K562 (cell line): ENCODE data around the gene SETX. TPM values are rescaled to one million over a fixed set of nuclear protein-coding genes. Genes with fewer than 3 reads are reported as not detected.

Experiments used
- ATAC-seq: fragments of 200-7000 bp; cut with Tn5 transposase; 3 replicates; pipeline ENCODE4 v1.9.1; 2020; ENCODE audit warnings: moderate library complexity
- BruUV-seq: library from RNA; stranded (reverse); fragments of 400-500 nt; replicated peaks from 2 replicates; lab custom pipeline; 2021; lab: Mats Ljungman, UMichigan
- CTCF ChIA-PET: fragments of 300-600 bp; formaldehyde crosslinking; extraction: SDS; loops from one replicate; lab custom pipeline; 2021; ENCODE audit warnings: low intra/inter-chr PET ratio; lab: Yijun Ruan, JAX
- POLR2A ChIA-PET: fragments of 300-600, 350-650 bp; sonication (Branson Sonifier 250); formaldehyde crosslinking; extraction: SDS; loops from one replicate; lab custom pipeline; 2021; ENCODE audit warnings: antibody characterized with exemption, inconsistent platforms; lab: Yijun Ruan, JAX
- DNase-seq, 4 experiments: peaks; one replicate each; pipeline versions ENCODE4 v3.0.0 to v3.0.0-alpha.2; 2011 to 2018; ENCODE audit warnings: low spot score in 3 of 4, mixed read lengths in 3 of 4; ENCODE audit errors: extremely low read depth in 1 of 4
- FAIRE-seq: peaks from 2 replicates; lab custom pipeline; 2011; peaks lifted over from hg19 to GRCh38; lab: Jason Lieb, UNC
- H2AFZ ChIP-seq: 2 replicates; pipeline ENCODE4 v1.6.0; 2011; ENCODE audit warnings: low read depth, low read length, control low read depth, inconsistent platforms
- H3K27ac ChIP-seq: fragments of 200-600 bp; 3 replicates; pipeline ENCODE4 v1.8.0; 2011; ENCODE audit warnings: low read depth, mild to moderate bottlenecking, control low read depth, inconsistent platforms, low read length, moderate library complexity, mixed read lengths; ENCODE audit errors: extremely low read depth
- H3K27me3 ChIP-seq, 2 experiments: fragments of 300-600 bp in 1 of 2; 2 replicates in 1 of 2; 3 replicates in 1 of 2; pipeline versions ENCODE4 v1.6.0 to v1.8.0; 2011; ENCODE audit warnings: inconsistent platforms in 2 of 2, low read length in 2 of 2, mild to moderate bottlenecking in 1 of 2, mixed read lengths in 1 of 2, moderate library complexity in 1 of 2; ENCODE audit not compliant: control insufficient read depth in 2 of 2, insufficient read depth in 2 of 2
- H3K36me3 ChIP-seq: fragments of 300-600 bp; 3 replicates; pipeline ENCODE4 v1.8.0; 2011; ENCODE audit warnings: mild to moderate bottlenecking, low read length, inconsistent platforms; ENCODE audit not compliant: control insufficient read depth, insufficient read depth
- H3K4me1 ChIP-seq, 2 experiments: fragments of 200-600 bp in 1 of 2; replicated peaks in 1 of 2; 2 replicates in 1 of 2; 3 replicates in 1 of 2; pipeline versions ENCODE4 v1.5.1 to v1.8.0; 2011; ENCODE audit warnings: inconsistent platforms in 2 of 2, low read length in 2 of 2, mild to moderate bottlenecking in 1 of 2, mixed read lengths in 1 of 2, moderate library complexity in 1 of 2; ENCODE audit not compliant: control insufficient read depth in 2 of 2, insufficient read depth in 2 of 2
- H3K4me2 ChIP-seq: 2 replicates; pipeline ENCODE4 v1.6.1; 2011; ENCODE audit warnings: low read length, control low read depth, inconsistent platforms, mixed read lengths; ENCODE audit not compliant: insufficient read depth
- H3K4me3 ChIP-seq: fragments of 200-600 bp; sonication (generic), shearing (Covaris generic); 2 replicates; pipeline ENCODE4 v1.5.1; 2016; ENCODE audit warnings: control low read depth, inconsistent platforms
- H3K79me2 ChIP-seq: fragments of 200-600 bp; 3 replicates; pipeline ENCODE4 v1.8.0; 2011; ENCODE audit warnings: low read length, inconsistent platforms; ENCODE audit not compliant: control insufficient read depth, insufficient read depth
- H3K9ac ChIP-seq, 2 experiments: 2 replicates each; pipeline versions ENCODE4 v1.6.0 to v1.6.1; 2011; ENCODE audit warnings: low read depth in 2 of 2, low read length in 2 of 2, control low read depth in 1 of 2, inconsistent platforms in 1 of 2, mild to moderate bottlenecking in 1 of 2, mixed read lengths in 1 of 2; ENCODE audit not compliant: insufficient read depth in 1 of 2
- H3K9me1 ChIP-seq: one replicate; pipeline ENCODE4 v1.6.0; 2011; ENCODE audit warnings: inconsistent platforms, mild to moderate bottlenecking, low read length, moderate library complexity; ENCODE audit not compliant: control insufficient read depth, insufficient read depth
- H3K9me3 ChIP-seq: replicated peaks from 2 replicates; pipeline ENCODE4 v1.5.1; 2011; ENCODE audit warnings: low read depth, low read length, inconsistent platforms; ENCODE audit not compliant: control insufficient read depth, insufficient read depth
- H4K20me1 ChIP-seq: replicated peaks from 2 replicates; pipeline ENCODE4 v1.6.1; 2011; ENCODE audit warnings: low read length, inconsistent platforms, mixed read lengths; ENCODE audit not compliant: control insufficient read depth, insufficient read depth
- ATF3 ChIP-seq, 2 experiments: fragments of 450-650 bp in 1 of 2; sonication (generic) in 1 of 2; formaldehyde crosslinking in 1 of 2; IDR thresholded peaks in 1 of 2; conservative IDR thresholded peaks in 1 of 2; 2 replicates each; pipeline versions ENCODE4 v1.6.1 to v1.8.1; 2016 to 2023; ENCODE audit warnings: mild to moderate bottlenecking in 2 of 2, moderate library complexity in 2 of 2, inconsistent platforms in 1 of 2, missing genetic modification reagents in 1 of 2
- CEBPB ChIP-seq: fragments of 450-650 bp; IDR thresholded peaks from 2 replicates; pipeline ENCODE4 v1.6.1; 2016; ENCODE audit warnings: missing genetic modification characterization, missing compliant biosample characterization
- CEBPG ChIP-seq, 3 experiments: fragments of 200-800 bp in 1 of 3; sonication (Bioruptor generic) in 1 of 3; sonication (generic) in 1 of 3; formaldehyde crosslinking in 1 of 3; IDR thresholded peaks in 2 of 3; conservative IDR thresholded peaks in 1 of 3; 2 replicates each; pipeline versions ENCODE4 v1.6.1 to v1.8.0; 2016 to 2022; ENCODE audit warnings: missing compliant biosample characterization in 2 of 3, missing genetic modification characterization in 2 of 3, mild to moderate bottlenecking in 1 of 3, missing genetic modification reagents in 1 of 3
- DDX20 ChIP-seq: fragments of 450-650 bp; IDR thresholded peaks from 2 replicates; pipeline ENCODE4 v1.6.1; 2016; ENCODE audit warnings: missing genetic modification characterization, low read depth, mild to moderate bottlenecking, missing compliant biosample characterization, moderate library complexity
- EGR1 ChIP-seq: fragments of 450-650 bp; conservative IDR thresholded peaks from 2 replicates; pipeline ENCODE4 v1.6.1; 2017; ENCODE audit warnings: mild to moderate bottlenecking
- KHSRP ChIP-seq: fragments of 450-650 bp; IDR thresholded peaks from 2 replicates; pipeline ENCODE4 v1.6.1; 2017
- MAFK ChIP-seq: IDR thresholded peaks from 2 replicates; pipeline ENCODE4 v1.6.1; 2011; ENCODE audit warnings: low read length, improper control_type of control experiment
- NFXL1 ChIP-seq: fragments of 450-650 bp; formaldehyde crosslinking; IDR thresholded peaks from 2 replicates; pipeline ENCODE4 v1.4.0; 2021; ENCODE audit warnings: mild to moderate bottlenecking
- PML ChIP-seq: IDR thresholded peaks from 2 replicates; pipeline ENCODE4 v1.6.1; 2012; ENCODE audit warnings: low read length, inconsistent platforms
- SMARCA5 ChIP-seq: fragments of 450-650 bp; IDR thresholded peaks from 2 replicates; pipeline ENCODE4 v1.6.1; 2016
- TCF7 ChIP-seq: sonication (generic); IDR thresholded peaks from 2 replicates; pipeline ENCODE4 v1.6.1; 2016; ENCODE audit warnings: antibody characterized with exemption, borderline replicate concordance
- TEAD2 ChIP-seq: fragments of 450-650 bp; IDR thresholded peaks from 2 replicates; pipeline ENCODE4 v1.6.1; 2016; ENCODE audit warnings: missing genetic modification characterization, control low read depth, missing compliant biosample characterization
- TRIM24 ChIP-seq, 2 experiments: fragments of 450-650 bp; IDR thresholded peaks; 2 replicates each; pipeline ENCODE4 v1.6.1; 2016
- ZNF197 ChIP-seq: fragments of 200-800 bp; sonication (Bioruptor generic); IDR thresholded peaks from 2 replicates; pipeline ENCODE4 v1.6.1; 2016; ENCODE audit warnings: low read depth, missing genetic modification characterization, missing compliant biosample characterization
- ZSCAN32 ChIP-seq: fragments of 450-650 bp; formaldehyde crosslinking; IDR thresholded peaks from 2 replicates; pipeline ENCODE4 v1.4.0; 2020; ENCODE audit warnings: mild to moderate bottlenecking, moderate library complexity
- WGBS: fragments of 100-300 bp; shearing (Covaris generic); methylation state at CpG from one replicate; pipeline ENCODE4 v1.1.6; 2016; ENCODE audit warnings: low coverage, mixed read lengths; ENCODE audit not compliant: insufficient coverage; ENCODE audit errors: missing lambda C conversion rate; 5-methylcytosine and 5-hydroxymethylcytosine counted together
- in situ Hi-C: fragments of 300-500 bp; cut with MboI; formaldehyde crosslinking; loops from 4 replicates; pipeline ENCODE4 v1.15.0; 2018; ENCODE audit warnings: inconsistent platforms, mixed read lengths
- intact Hi-C: fragments of 100-400 bp; cut with micrococcal nuclease; formaldehyde crosslinking; loops from 2 replicates; pipeline ENCODE4 v1.14.2; 2022
- polyA plus RNA-seq, 8 experiments: library from polyadenylated mRNA; depleted of rRNA in 4 of 8; stranded (reverse) in 5 of 8; unstranded in 3 of 8; fragments of >200 nt; fragmentation: Nextera tagmentation in 2 of 8; fragmentation: Illumina TruSeq in 1 of 8; extraction: Ambion mirVana in 2 of 8; extraction: Trizol in 1 of 8; gene quantifications; 2 replicates each; pipeline versions ENCODE4 v1.2.1 to v1.2.3, GENCODE V29; 2011 to 2014; ENCODE audit warnings: inconsistent platforms in 1 of 8, missing spikeins in 1 of 8
- total RNA-seq, 7 experiments: library from RNA; depleted of rRNA in 6 of 7; stranded (reverse); fragments of >200 nt in 6 of 7; fragmentation: Illumina TruSeq in 2 of 7; extraction: Trizol in 2 of 7; gene quantifications; 2 replicates each; pipeline versions ENCODE4 v1.2.1 to v1.2.3, GENCODE V29; 2011 to 2021; ENCODE audit warnings: low replicate concordance in 1 of 7
- TF ChIP-seq, protein P1 (sequence below): fragments of 450-650 bp; formaldehyde crosslinking; IDR thresholded peaks from 2 replicates; pipeline ENCODE4 v1.4.0; 2020; ENCODE audit warnings: mild to moderate bottlenecking, moderate library complexity

Gene SETX
- total and polyA plus RNA-seq, 9 of the 15 experiments (the other 6 are each of a cell fraction or from before 2014, with no cell fraction given), result 8.7 to 45.7 (median 28.7) TPM

GRCh38 chr9:132309056-132309455, 45.7 kb downstream of the SETX start:
- CTCF ChIA-PET, result no interaction called here

GRCh38 chr9:132301521-132301920, 53.3 kb downstream of the SETX start:
- Histone ChIP-seq H3K27me3 (no peaks in the 10 kb centered on the region), H2AFZ (no peak overlapping the region), H3K36me3 (peaks cover 79% of the 10 kb centered on the region), H3K9me3 (no peaks in the 10 kb centered on the region), H4K20me1 (no peaks in the 10 kb centered on the region), H3K9ac (no peak overlapping the region), H3K4me3 (no peak overlapping the region), H3K79me2 (peaks cover 2% of the 10 kb centered on the region; the same call in 1 of the 3 replicates), H3K4me1 (no peaks in the 10 kb centered on the region), H3K4me2 (no peak overlapping the region), H3K9me1 (no peaks in the 10 kb centered on the region), H3K27ac (no peak overlapping the region)
- no TSS peak for BruUV-seq
- in situ Hi-C loops (no loop called here), intact Hi-C loops (no loop called here)
- DNase-seq (no peak), ATAC-seq (no peak), FAIRE-seq (no peak)
- ChIA-PET CTCF (no interaction called here), POLR2A (no interaction called here)
- WGBS, result 94% methylated on average over 6 of the region's 6 CpGs
- TF ChIP-seq ZSCAN32 (CRISPR knock-in tag) (no peak), CEBPG (CRISPR knock-in tag; IDR thresholded peaks at IDR 0.05) (no peak), CEBPG (tag; conservative IDR thresholded peaks at IDR 0.05 in 1 of 2, IDR thresholded peaks at IDR 0.05 in 1 of 2) (peak in 1 of 2 experiments; percentile 73; a peak in 2 of 4 replicates), TCF7 (no peak), NFXL1 (CRISPR knock-in tag) (no peak), DDX20 (tag) (no peak), ZNF197 (CRISPR knock-in tag) (no peak), KHSRP (no peak), TRIM24 (IDR thresholded peaks at IDR 0.05) (peak; percentile 26 to 39; a peak in 2 of 4 replicates), TEAD2 (tag) (no peak), MAFK (no peak), CEBPB (tag) (0 out of 2 replicates have a peak, but pooled peaks have one; percentile 8), EGR1 (no peak), ATF3 (IDR thresholded peaks at IDR 0.05) (peak; percentile 65), ATF3 (CRISPR knock-in tag; conservative IDR thresholded peaks at IDR 0.05) (no peak), SMARCA5 (no peak)
- TF ChIP-seq, protein P1, sequence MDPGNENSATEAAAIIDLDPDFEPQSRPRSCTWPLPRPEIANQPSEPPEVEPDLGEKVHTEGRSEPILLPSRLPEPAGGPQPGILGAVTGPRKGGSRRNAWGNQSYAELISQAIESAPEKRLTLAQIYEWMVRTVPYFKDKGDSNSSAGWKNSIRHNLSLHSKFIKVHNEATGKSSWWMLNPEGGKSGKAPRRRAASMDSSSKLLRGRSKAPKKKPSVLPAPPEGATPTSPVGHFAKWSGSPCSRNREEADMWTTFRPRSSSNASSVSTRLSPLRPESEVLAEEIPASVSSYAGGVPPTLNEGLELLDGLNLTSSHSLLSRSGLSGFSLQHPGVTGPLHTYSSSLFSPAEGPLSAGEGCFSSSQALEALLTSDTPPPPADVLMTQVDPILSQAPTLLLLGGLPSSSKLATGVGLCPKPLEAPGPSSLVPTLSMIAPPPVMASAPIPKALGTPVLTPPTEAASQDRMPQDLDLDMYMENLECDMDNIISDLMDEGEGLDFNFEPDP (CRISPR knock-in tag), result no peak

More at GRCh38 chr9:132309056-132309455, 45.7 kb downstream of the SETX start:
- H3K4me2 ChIP-seq, result no peak overlapping the region
- intact Hi-C loops, result no loop called here
- in situ Hi-C loops, result no loop called here
- no peaks in the 10 kb centered on the region for H3K4me1 ChIP-seq
- no peaks in the 10 kb centered on the region for H4K20me1 ChIP-seq
- no peaks in the 10 kb centered on the region for H3K9me1 ChIP-seq
- H3K4me3 ChIP-seq, result no peak overlapping the region
- no peak overlapping the region for H3K9ac ChIP-seq
- TF ChIP-seq PML, result no peak
- TF ChIP-seq, all 486 proteins: peak for 0
- ATAC-seq (no peak), DNase-seq (no peak), FAIRE-seq (no peak)
- Histone ChIP-seq H3K27me3 (no peaks in the 10 kb centered on the region), H3K27ac (no peak overlapping the region), H3K9me3 (no peaks in the 10 kb centered on the region), H3K79me2 (peaks cover 2% of the 10 kb centered on the region; the same call in 1 of the 3 replicates), H3K36me3 (peaks cover 82% of the 10 kb centered on the region), H2AFZ (no peak overlapping the region)
- POLR2A ChIA-PET, result interaction anchor here (1.4 to 1.5 kb wide), 2 partner anchors 8 to 46 kb away, joined by 3 to 5 read pairs; partner anchors contain the start of gene SETX
- WGBS, result 96% methylated on average over 5 of the region's 5 CpGs
- no TSS peak for BruUV-seq
